Sciatic nerve (tissue), 2 donors: ENCODE results near the gene MVB12B. TPM values are rescaled to one million over a fixed set of nuclear protein-coding genes. Genes with fewer than 3 reads are reported as not detected.

Experiments used
- ATAC-seq: fragments of 200-7000 bp; cut with Tn5 transposase; one replicate; pipeline ENCODE4 v1.9.1; 2020; ENCODE audit warnings: mild to moderate bottlenecking, moderate library complexity
- DNase-seq: peaks from one replicate; pipeline ENCODE4 v3.0.0-alpha.2; 2020; ENCODE audit warnings: low spot score
- intact Hi-C: fragments of 100-400 bp; cut with DNase I; formaldehyde crosslinking; loops from one replicate; pipeline ENCODE4 v1.14.2; 2022
- total RNA-seq: library from RNA; stranded (reverse); fragmentation: NEBNext Ultra II Directional; extraction: Animal tissue kit (Norgen Biotek cat#: 25700); gene quantifications from one replicate; pipeline ENCODE4 v1.2.1, GENCODE V29; 2021
- donor health status: DM: no; HTN: no; CAD: no.
- donor health status: DM: no; HTN: no; CAD: no.

The MVB12B gene
- total RNA-seq, 1 donor from 2014 or later, result 65.7 TPM

DNA sequence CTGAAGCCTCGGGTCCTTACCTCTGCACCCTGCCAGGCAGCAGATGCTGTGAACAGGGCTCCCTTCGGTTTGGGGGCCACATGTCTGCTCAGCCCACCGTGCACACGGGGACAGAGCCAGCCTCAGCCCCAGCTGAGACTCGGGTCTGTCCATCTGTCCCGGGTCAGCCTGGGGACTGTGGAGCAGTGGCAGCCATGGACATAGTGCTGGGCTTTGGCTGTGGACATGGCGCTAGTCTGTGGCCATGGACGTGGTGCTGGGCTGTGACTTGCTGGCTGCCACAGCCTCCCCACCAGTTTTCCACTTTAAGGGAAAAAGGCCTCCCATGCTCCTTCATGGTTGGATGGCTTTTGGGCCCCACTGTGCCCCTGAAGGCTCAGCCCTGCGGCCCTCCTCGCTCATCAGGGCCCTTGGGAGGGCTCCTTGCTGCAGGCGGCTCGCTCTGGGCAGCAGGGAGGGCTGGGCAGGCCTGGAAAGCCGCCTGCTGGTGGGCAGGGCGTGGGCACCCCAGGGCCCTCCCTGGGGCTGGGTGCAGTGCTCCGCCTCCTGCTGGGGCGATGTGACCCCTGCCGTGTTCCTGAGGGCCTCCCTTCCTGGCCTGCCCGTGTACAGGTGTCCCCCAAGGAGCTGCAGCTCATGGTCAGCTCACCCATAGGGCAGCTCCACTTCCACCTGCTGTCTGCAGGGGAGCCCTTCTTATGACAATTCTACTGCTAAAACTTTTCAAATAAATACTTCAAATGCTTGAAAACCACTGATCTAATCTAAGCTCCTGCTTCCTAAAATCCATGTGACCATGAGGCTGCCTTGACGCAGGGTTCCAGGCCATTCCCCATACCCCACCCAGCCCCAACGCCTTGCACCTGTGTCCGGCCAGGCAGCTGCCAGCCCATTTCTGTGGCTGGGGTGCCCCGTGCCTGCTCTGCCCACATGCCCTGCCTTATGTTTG is 175.0 kb downstream of the MVB12B start:
- no peak for ATAC-seq
- no peak for DNase-seq
- intact Hi-C loops, result loop anchor here (2.0 kb wide), 1 partner anchor 53 kb away; no protein-coding TSS in a partner anchor

DNA sequence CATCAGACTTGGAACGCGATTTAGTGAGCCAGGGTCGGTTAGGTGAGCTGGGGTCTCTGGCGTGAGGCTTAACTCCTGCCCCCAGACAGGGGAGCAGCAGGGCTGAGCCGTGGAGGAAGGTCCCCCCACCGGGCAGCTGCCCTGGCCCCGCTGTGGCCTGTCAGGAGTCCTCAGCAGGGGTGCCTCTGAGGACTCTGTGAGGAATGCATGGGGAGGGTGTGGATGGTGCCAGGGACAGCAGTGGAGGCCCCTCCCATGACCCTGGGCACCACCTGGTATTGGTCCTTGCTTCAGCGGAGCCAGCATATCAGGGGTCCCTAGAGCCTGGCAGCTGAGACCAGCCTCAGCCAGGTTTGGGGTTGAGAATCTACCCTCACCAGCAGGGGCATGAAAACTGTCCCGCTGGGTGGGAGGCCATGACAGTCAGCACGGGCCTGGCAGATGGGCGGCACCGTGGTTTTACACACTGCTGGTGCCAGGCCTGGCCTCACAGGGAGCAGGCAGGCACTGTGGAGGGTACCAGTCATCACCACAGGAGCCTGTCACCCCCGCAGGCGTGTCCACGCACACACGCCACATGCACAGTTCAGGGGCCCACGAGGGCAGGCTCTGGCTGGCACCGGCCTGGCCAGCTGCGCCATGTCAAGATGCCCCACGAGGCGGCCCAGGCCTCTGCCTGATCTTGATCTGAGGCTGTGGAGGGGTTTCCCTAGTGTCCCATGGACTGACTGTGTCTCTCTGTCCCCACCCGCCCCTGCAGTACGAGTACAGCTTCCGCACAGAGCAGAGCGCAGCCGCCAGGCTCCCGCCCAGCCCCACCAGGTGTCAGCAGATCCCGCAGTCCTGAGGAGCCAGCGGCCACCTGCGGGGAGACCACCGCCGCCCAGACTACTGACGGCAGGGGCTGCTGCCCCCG is 176.0 kb downstream of the MVB12B start:
- ATAC-seq, result no peak
- DNase-seq, result no peak
- intact Hi-C loops, result no loop called here

DNA sequence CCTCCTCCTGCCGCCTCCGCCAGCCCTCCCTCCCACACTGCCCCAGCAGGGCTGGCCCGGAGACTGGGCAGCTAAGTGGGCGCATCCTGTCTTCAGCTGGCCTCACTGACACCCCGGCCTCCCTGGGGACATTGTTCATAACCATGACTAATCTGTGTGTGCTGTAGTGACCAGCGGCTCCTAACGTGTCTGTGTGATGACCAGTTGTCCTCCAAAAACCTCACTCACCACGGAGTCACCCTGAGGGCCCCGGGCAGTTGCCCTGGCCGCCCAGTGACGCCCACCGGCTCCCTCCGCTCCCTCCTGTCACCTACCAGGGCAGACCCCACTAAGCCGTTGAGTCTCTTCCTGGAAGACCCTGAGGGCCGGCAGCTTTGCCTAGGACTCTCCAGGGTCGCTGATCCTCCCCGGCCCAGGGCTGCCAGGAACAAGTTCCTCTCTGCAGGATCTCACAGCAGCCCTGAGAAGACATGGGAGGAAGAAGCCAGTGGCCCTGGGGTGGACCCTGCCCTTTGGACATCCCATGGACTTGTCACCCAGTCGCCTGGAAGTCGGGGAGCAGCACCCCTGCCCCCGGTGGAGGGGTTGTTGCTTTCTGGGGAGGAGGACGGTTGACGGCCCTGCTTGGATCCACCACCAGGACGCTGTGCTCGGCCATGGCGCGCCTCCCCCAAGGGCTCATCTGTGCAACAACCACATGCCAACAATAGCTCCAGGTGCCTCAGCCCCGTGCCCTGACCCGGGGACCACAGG is 176.9 kb downstream of the MVB12B start:
- ATAC-seq, result no peak
- intact Hi-C loops, result no loop called here
- DNase-seq, result no peak

DNA sequence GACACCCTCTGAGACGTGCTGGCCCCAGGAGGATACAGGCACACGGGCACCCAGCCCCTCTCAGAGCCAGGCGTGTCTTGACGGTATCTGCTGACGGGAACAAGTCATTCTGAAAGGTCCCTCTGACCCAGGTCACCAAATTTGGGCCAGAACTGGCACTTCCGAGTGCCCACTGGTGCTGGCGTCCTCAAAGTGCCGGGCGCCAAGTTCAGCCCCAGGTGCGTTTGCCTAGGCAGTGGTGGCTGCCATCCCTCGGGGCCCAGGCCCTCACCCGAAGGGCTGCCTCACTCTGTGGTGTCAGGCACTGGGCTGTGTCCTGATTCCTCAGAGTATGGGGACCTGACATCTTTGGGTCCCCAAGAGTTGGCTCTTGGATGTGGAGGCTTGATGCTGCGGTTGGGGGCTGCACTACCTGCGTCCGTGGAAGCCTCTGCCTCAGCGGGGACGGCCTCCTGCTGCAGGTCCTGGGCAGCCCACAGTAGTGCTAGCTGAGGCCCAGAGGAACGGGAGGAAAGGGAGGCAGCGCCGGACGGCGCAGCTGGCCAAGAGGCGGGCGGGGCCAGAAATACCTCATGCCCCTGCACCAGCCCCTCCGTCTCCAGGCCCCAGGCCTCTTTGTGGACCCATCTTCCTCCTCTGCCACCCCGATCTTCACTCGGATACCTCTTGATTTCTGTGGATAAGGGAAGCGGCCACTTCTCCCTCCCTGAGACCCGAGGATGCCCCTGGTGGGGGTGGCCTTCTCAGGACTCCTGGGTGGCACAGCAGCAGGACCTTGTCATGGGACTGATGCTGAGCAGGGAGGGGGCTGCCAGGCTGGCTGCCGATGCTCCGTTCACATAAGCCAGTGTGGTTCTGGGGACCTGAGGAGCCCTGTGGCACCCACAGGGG is 177.7 kb downstream of the MVB12B start:
- ATAC-seq (no peak), DNase-seq (no peak)
- intact Hi-C loops, result no loop called here

DNA sequence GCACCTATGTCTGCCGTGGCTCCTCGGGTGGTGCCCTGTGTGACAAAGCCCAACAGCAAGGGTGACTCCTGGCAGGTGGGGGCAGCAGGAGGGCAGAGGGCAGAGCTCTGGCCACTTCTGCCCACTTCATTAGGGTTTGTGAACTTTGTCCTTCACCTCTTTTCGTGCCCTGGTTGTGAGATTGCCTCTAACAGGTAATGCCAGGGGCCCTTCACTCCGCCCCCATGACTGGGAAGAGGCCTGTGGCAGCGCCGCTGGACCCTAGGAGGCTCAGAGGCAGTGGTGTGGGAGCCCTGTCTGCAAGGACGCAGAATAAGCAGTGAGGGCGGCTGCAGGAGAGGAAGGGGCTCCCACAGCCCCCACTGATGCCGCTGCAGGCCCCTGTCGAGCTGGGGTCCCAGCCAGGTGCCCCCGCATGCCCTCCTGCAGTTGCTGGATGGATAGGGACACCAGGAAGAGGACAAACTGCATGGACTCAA is 178.4 kb downstream of the MVB12B start:
- intact Hi-C loops, result no loop called here
- DNase-seq, result no peak
- no peak for ATAC-seq

DNA sequence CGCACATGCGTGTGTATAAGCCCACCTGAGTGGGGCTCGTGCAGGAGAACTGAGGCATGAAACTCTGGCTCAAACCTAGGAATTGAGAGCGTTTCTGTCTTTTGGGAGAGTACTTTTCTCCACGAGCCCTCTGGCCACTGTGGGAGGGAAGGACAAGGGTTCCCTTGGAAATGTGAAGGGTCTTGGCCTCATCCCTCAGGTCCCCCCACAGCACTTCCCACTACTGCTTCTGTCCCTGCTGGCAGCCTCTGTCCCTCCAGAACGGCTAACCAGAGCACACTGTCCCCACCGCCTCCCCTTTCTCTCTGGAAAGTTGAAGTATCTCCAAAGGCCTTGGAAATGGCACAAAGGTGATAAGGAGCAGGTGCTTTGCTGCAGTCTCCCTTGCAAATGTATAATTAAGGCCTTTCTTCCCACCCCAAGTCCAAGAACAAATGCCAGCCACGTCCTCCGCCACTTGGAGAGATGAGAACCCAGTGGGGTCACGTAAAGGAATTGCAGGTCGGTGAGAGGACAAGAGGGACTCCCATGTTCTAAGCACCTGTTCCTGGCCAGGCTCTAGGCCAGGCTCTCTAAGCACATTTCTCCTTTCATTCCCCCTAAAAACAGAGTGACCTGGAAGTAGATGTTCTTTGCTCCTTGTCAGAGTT is 179.2 kb downstream of the MVB12B start:
- intact Hi-C loops, result no loop called here
- DNase-seq (no peak), ATAC-seq (no peak)

DNA sequence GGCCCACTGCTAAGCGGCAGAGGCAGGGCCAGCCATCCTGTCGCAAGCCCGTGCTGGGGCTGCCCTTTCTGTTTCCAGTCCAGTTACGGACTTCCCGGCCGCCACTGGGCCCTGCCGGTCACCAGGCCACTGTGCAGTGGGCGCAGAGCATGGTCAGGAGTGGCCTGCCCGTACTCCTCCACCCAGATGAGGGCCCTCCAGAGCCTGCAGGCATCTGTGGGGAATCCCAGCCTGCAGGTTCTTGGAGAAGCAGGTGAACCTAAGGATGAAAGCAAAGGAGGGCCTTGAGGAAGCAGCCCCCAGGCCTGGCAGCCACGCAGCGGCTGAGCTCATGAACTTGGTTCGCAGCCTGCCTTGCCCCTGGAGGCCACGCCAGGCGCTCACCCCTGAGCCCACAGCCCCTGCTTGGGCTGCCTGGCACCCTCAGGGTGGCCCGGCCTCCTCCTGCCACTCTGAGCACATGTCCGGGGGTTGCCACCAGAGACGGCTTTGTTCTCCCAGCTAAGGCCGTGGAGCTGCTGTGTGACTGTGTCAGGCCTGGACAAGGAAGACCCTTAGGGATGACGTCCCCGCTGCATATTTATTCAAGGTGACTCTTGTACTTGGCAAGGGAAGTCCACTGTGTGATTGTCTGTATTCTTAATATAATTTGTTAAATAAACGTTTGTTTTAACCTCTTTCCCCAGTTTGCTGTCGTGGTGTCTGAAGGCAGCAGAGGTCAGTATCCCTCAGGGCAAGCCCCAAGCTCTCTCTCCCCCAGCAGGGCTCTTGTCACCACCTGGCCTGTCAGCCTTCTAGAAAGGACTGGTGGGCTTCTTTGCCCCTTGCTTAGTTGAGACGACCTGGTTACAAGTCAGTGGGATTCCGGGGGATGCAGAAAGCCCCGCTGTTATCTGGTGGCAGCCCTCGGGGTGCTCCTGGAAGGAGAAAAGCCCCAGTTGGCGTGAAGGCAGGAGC is 180.0 kb downstream of the MVB12B start:
- DNase-seq (no peak), ATAC-seq (no peak)
- intact Hi-C loops, result no loop called here

DNA sequence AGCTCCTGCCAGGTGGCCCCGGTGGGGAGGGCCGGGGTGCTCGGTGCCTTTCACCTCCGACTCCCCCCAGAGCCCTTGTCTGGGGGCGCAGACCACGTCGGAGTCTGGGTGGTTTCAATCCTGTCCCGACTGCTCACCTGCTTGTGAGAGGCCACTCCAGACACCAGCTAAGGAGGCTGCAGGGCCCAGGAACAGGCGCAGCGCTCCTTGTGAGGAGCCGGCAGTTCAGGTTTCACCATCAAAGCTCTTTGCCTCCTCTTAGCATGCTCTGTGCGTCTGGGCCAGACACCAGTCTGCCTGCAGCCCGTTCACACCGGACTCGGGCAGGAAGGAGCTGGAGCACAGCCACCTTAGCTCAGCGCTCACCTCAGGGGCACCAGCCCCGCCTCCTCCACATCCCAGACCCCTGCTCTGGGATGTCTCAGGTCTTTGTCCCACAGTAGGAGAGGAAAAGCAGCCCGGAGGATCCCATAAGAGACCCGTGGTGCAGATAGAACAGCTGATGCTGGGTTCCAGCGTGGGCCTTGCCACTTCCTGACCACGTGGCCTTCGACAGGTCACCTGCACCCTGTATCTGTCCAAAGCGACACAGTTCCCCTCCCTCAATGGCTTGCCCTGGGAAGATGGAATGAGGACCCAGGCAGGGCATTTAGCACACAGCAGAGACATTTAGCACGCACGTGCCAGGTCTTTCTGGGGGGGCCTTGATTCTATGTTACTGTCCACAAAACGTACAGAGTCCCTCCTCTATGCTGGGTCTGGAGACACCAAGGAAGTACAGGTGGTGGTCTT is 180.9 kb downstream of the MVB12B start:
- no peak for ATAC-seq
- no peak for DNase-seq
- intact Hi-C loops, result no loop called here

DNA sequence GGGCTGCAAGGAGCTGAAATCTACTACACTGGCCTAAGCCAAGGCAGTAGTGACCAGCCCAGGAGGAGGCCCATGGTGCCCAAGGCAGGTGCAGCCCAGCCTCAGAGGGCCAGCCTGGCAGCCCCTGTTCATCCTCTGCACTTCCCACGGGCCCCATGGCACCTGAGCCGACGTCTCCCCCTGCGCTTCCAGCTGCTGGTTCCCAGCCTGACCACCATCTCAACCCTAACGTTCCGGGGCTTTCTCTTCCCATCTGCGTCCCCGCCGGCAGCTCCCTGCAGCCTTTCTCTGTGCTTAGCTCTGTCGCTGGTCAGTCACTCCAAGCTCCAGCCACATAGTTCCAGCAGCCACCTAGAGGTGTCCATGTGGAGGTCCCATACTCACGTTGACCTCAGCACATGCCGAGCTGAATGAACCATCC is 181.6 kb downstream of the MVB12B start:
- DNase-seq (no peak), ATAC-seq (no peak)
- intact Hi-C loops, result no loop called here

DNA sequence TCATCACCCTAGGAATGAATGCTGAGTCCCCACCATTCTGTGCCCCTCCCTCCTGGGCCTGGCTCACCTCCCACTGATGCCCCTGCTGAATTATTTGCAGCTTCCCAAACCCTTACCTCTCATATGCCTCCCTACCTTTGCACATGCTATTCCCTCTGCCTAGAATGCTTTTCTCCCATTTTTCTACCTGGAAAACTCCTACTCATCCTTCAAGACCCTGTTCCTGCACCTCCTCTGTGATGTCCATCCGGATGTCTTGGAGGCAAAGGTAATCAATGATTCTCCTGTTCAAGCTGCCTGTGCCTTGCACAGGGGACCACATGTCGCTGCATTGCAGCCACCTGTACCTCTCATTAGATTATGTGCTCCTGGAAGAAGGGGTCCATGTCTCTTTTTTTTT is 182.3 kb downstream of the MVB12B start:
- ATAC-seq (no peak), DNase-seq (no peak)
- intact Hi-C loops, result no loop called here

DNA sequence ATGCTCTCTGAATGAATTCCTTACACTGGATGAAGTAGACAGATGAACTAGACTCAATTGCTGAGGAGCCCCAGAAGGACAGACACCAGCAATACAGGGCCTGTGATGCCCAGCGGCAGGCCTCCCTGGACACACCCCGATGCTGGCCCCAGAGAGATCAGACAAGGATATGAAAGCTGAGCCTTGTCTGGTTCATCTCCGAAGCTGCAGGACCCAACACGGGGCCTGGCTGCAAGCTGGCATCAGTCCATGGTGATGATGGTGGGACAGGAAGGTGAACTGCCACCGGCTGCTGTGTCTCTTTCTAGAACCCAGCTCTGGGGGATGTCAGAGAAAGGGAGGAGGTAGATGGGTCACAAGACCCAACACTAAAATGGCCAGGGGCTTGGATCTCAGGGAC is 183.1 kb downstream of the MVB12B start:
- intact Hi-C loops, result no loop called here
- ATAC-seq, result no peak
- DNase-seq, result no peak

DNA sequence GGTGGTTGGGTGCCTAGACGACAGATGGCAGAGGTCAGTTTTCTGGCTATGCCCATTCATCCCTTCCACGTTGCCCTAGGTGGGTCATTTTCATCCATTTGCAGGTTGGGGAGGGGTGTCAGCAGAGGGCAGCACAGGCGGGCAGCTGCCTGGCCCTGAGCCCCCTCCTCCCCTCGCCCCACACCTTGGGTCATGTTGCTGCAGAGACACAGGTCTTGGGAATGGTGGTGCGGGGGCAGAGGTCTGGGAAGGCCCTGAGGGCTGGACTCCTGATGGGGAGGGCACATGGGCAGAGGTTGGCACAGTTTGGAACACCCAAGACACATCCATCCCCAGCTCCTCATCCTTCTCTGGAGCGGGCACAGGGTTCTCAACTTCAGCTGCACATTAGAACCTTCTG is 183.9 kb downstream of the MVB12B start:
- DNase-seq, result no peak
- ATAC-seq, result no peak

DNA sequence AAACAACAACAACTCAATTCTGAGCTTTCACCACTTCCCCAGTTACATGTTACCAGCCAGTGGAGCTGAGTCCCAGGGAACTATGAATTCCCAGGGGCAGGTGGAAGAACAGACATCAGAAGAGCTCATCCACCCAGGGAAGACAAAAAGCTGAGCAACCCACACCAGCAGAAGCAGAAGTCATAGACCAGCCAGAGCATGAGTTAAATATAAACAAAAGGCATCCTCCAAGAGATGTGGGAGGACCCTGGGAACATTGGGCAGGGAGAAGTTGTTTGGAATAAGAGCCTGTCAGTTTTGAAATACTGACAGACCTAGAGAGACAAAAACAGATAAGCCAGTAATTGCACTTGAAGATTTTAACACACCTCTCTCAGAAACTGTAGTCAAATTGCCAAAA is 184.8 kb downstream of the MVB12B start:
- no peak for DNase-seq
- intact Hi-C loops, result no loop called here
- ATAC-seq, result no peak

More for the DNA sequence above, 183.9 kb downstream of the MVB12B start:
- intact Hi-C loops, result no loop called here

DNA sequence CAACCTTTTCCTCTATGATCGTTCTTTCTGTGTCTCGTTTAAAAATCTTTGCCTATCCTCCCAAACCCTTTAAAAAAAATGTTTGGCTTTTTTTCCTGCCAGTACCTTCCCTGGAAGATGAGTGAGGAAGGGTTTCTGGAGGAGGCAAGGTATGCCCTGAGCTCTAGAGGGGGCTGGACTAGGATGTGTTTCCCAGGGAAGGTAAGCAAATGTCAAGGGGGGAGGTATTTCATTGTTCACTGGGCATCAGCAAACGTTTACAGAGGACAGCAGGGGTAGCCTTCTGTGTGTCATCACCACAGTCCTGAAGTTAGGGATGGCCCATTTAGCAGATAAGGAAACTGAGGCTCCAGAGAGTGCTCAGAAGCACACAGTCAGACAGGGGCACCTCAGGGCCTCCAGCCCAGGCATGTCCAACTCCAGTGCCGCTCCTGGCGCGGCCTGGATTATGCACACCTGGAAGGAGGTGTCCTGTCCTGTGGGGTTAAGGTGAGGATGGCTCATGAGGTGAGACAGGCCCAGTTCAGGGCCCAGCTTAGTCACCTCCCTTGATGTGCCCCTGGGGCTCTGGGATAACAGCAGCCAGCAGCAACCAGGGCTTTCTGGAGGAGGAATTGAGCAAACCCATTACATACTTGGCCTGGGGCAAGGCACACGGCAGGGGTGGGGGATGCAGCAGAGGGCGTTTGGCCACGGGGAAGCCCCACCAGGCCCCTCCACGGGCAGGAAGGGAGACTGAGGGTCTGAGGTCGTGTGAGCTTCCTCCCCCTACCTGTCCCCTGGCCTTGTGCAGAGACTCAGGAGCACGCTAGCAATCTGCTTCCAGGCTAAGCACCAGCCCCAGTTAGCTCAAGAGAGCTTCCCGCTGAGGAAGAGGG is 186.8 kb downstream of the MVB12B start:
- ATAC-seq (no peak), DNase-seq (no peak)
- intact Hi-C loops, result no loop called here
